ENCODE results near the gene USP54.

USP54 gene

GRCh38 chr10:73517166-73517888, 73.8 kb downstream of the USP54 start:
- no peak for DNase-seq

GRCh38 chr10:73512207-73512743, 78.9 kb downstream of the USP54 start:
- DNase-seq: no peak

GRCh38 chr10:73509695-73510094, 81.4 kb downstream of the USP54 start:
- no peak for DNase-seq

GRCh38 chr10:73506491-73506890, 84.7 kb downstream of the USP54 start:
- no peak for DNase-seq

- DNase-seq: no peak
Measured at GRCh38 chr10:73506074-73506473, 85.1 kb downstream of the USP54 start.

- no peak for DNase-seq
Measured at GRCh38 chr10:73503037-73503436, 88.1 kb downstream of the USP54 start.

GRCh38 chr10:73501651-73502050, 89.5 kb downstream of the USP54 start:
- no peak for DNase-seq

GRCh38 chr10:73497623-73498022, 93.5 kb downstream of the USP54 start:
- no peak for DNase-seq

- DNase-seq: peak; percentile 94
Measured at GRCh38 chr10:73495884-73496674, 95.1 kb downstream of the USP54 start, which contains the start of gene PPP3CB. Gene PPP3CB, minus strand, starts transcription at chr10:73496024. Its CDS starts 135 bp downstream, at chr10:73495889.

- peak; percentile 89 for DNase-seq
Measured at GRCh38 chr10:73495226-73495883, 95.8 kb downstream of the USP54 start.

- no peak for DNase-seq
Measured at GRCh38 chr10:73494877-73495225, 96.3 kb downstream of the USP54 start.

GRCh38 chr10:73494213-73494612, 96.9 kb downstream of the USP54 start:
- no peak for DNase-seq

GRCh38 chr10:73493781-73494180, 97.4 kb downstream of the USP54 start:
- no peak for DNase-seq

- DNase-seq: no peak
Measured at GRCh38 chr10:73486601-73487000, 104.5 kb downstream of the USP54 start.

GRCh38 chr10:73485320-73485719, 105.8 kb downstream of the USP54 start:
- no peak for DNase-seq

GRCh38 chr10:73480158-73480557, 111.0 kb downstream of the USP54 start:
- no peak for DNase-seq

- DNase-seq: no peak
Measured at GRCh38 chr10:73478636-73479035, 112.5 kb downstream of the USP54 start.

- no peak for DNase-seq
Measured at GRCh38 chr10:73471226-73471625, 119.9 kb downstream of the USP54 start.

- no peak for DNase-seq
Measured at GRCh38 chr10:73469579-73469978, 121.6 kb downstream of the USP54 start.

- DNase-seq: no peak
Measured at GRCh38 chr10:73467206-73467605, 123.9 kb downstream of the USP54 start.

- no peak for DNase-seq
Measured at GRCh38 chr10:73465978-73466726, 125.0 kb downstream of the USP54 start.

GRCh38 chr10:73460897-73461296, 130.2 kb downstream of the USP54 start:
- no peak for DNase-seq

Data from stimulated activated naive CD4-positive, alpha-beta T cell treated with Interleukin-2 at 50 U/mL for 16 hours (primary cell).